Stimulated activated naive CD4-positive, alpha-beta T cell (primary cell): Measurements from ENCODE around the gene ITPKB.
"Not testable (repeated sequence)": the region's sequence is repeated elsewhere in the genome, so short reads cannot be mapped to it uniquely, and the experiment has no call there.

Experiments
- DNase-seq, 6 experiments: peaks; one replicate each; lab custom pipeline; 2025; lab: John Stamatoyannopoulos, UW

The ITPKB gene

DNA sequence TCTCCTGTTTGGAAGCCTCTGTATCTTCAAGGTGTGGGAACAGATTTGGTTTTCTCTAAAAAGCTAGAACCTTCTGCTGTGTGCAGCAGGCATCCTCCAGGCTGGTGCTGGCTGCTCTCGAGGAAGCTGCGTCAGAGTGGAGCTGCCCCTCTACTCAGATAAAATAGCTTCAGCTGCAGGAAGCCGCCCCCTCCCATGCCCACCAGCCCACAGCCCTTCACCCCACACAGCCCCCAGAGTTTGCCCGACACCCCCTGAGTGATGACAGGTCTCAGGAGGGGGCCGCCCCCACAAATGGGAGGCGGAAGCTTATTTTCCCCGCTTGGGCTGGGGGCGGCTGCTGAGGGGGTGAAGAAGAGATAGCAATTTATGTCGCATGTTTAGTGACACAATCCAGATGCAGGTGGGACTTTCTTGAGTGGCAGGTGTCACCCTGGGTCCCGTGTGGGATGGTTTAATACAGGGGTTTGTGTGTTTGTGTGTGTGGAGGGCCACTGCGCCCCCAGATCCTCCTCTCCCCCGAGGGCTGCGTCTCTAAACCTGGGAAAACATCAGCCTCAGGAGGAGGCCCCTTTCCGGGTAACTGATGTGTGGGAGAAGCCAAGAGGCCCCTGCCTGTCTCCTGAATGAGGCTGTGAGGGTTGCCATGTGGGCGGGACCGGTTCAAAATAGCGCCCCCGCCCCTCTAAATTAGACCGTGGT is 135.1 kb downstream of the ITPKB start:
- DNase-seq: no peak

GRCh38 chr1:226603022-226603857 is 135.8 kb downstream of the ITPKB start:
- no peak for DNase-seq

GRCh38 chr1:226602186-226603021 is 136.7 kb downstream of the ITPKB start:
- DNase-seq: no peak

DNA sequence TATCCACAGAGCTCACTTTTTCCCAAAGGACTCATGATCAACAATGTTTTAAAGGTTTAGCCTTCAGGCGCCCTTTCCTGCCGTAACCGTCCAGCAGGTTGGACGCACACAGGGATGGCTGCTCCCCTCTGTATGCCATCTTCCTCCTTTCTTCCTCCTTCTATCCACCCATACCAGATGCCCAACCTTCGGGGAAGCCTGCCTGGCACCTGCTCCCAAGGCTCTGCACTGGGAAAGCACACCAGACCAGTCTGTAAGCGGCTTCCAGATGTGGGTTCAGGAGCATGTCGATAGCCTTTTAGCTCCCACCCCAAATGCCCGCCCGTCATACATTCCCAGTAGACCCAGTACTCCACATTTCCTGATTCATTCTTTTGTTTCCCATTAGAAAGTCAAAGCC is 137.6 kb downstream of the ITPKB start:
- DNase-seq: no peak

GRCh38 chr1:226600254-226600653 is 138.8 kb downstream of the ITPKB start:
- no peak for DNase-seq

- DNase-seq: no peak
Measured at GRCh38 chr1:226599636-226600238, 139.3 kb downstream of the ITPKB start.

DNA sequence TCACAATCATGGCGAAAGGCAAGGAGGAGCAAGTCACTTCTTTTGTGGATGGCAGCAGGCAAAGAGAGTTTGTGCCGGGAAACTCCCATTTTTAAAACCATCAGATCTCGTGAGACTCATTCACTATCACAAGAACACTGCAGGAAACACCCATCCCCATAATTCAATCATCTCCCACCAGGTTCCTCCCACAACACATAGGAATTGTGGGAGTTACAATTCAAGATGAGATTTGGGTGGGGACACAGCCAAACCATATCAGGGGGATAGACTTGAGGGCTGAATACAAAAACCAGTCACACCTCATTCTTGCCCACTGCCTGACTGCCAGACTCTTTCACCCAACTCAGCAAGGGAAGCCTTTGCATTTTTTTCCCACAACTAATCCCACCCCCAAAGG is 140.1 kb downstream of the ITPKB start:
- not testable (repeated sequence) for DNase-seq

GRCh38 chr1:226598455-226598849 is 140.6 kb downstream of the ITPKB start:
- DNase-seq: no peak

- DNase-seq: no peak
Measured at GRCh38 chr1:226597616-226598454, 141.2 kb downstream of the ITPKB start.

DNA sequence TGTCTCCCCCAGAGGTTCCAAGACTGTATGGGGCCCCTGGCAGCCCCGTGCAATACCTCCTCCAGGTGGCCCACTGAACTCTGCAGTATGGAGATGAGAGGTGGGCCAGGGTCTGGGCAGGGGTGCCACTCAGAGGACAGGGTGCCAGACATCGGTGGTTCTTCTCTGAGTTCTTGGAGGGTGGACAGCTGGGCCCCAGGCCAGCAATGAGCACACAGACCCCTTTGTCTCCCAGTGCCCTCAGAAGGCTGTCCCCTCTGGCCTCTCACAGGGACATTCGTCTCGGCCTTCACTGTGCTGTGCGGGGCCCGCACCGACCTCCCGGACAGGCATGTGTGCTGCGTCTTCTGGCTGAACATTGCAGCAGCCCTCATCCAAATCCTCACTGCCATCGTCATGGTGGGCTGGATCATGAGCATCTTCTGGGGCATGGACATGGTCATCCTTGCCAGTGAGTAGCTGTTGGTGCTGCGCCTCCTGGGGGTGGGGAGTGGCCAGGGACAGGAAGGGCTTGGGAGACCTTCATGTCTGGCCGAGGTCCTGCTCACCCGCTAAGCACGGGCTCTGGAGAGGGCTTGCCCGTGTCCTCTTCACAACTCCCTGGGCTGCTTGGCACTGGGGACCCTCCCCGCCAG is 142.4 kb downstream of the ITPKB start:
- no peak for DNase-seq

DNA sequence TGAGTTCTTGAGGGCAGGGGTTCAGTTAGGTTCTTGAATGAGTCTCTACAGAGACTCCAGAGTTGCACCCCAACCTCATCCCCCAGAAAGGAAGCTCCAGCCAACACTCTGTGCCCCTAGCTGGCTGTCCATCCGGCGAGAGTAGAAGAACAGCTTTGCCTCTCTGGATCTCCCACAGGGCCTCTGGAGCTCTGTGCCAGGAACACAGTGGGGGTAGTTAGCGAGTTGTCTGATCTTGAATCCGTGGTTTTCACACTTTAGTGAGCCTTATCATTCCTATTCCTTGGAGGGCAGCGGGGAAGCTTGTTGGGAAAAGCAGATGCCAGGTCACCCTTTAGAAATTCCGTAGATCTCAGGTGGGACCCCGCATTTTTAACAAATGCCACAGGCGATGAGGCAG is 145.5 kb downstream of the ITPKB start:
- no peak for DNase-seq

GRCh38 chr1:226590614-226591013 is 148.5 kb downstream of the ITPKB start:
- DNase-seq: no peak

DNA sequence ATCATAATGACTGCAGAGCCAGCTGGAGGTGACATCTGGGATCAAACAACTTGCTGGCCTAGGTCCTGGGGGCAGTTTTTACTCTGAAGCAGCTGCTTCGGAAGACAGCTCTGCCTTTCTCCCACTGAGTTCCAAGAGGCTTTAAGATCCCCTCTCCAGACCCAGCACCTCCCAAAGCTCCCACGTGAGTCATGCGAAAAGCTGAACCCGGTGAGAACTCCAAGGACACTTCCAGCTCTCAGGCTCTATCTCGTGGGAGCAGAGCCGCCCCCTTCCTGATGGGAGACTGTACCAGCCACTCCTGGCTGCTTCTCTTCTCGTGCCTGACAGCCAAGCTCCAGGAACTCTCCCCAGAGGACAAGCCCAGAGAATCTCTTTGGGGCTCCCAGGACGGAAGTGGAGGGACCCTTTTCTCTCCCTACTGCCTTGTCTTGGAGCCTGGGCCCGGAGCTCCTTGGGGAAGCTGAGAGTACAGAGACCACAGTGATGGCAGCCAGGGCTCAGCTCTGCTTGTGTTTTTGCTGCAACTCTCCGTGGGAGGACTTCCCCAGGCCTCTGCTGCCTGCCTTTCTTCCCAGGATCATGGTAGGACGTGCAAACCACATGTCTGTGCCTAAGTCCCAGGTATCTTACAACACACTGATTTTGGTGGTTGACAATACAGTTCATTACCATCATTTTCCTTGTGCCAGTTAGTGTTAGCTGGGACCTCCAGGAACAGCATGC is 149.9 kb downstream of the ITPKB start:
- no peak for DNase-seq

GRCh38 chr1:226588484-226588883 is 150.6 kb downstream of the ITPKB start:
- no peak for DNase-seq

GRCh38 chr1:226586650-226587422 is 152.2 kb downstream of the ITPKB start:
- DNase-seq: no peak

GRCh38 chr1:226586116-226586515 is 153.0 kb downstream of the ITPKB start:
- DNase-seq: no peak

DNA sequence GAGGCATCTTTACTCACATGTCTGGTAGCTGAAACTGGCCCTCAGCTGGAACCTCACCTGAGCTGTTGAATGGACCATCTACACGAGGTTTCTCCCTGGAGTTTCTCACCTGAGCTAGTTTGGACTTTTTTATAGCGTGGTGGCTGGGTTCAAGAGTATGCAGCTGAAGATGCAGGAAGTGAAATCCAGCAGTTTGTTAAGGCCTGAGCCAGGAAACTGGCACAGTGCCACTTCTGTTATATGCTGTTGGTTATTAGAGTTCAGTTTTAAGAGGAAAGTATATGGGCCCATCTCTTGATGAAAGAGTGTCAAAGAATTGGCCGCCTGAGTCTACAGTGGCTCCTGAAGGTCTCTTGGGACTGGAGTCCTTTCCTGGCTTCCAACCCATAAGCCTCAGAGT is 154.9 kb downstream of the ITPKB start:
- DNase-seq: no peak

DNA sequence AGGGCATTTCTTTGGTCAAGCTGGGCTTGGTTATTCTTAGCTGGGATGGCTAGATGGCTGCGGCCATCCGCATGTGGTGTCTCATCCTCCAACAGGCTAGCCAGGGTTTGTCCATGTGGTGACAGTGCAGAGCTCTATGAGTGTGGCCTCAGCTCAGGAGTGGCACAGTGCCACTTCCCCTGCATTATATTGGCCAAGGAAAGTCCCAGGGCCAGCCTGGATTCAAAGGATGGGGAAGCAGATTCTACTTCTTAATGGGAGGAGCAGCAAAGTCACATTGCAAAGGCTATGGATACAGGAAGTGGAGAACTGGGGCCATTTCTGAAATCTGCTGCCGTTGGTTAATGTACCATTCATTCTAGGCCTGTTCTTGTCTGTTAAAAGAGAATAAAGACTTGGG is 156.1 kb downstream of the ITPKB start:
- DNase-seq: no peak
